WTC11 (cell line): ENCODE measurements around the gene CLP1. TPM values are rescaled to one million over a fixed set of nuclear protein-coding genes. Genes with fewer than 3 reads are reported as not detected.

Source experiments
- ATAC-seq: fragments of 200-7000 bp; cut with Tn5 transposase; 2 replicates; pipeline ENCODE4 v1.10.0; 2021; ENCODE audit warnings: mild to moderate bottlenecking, moderate library complexity
- CTCF ChIA-PET: fragments of 300-600 bp; sonication (Branson Sonifier 250); formaldehyde crosslinking; loops from one replicate; lab custom pipeline; 2021; ENCODE audit warnings: antibody characterized with exemption; lab: Charles Lee
- POLR2A ChIA-PET: fragments of 350-600 bp; sonication (Branson Sonifier 250); formaldehyde crosslinking; loops from one replicate; lab custom pipeline; 2021; ENCODE audit warnings: antibody characterized with exemption; lab: Charles Lee
- DNase-seq: peaks from one replicate; pipeline ENCODE4 v3.0.0; 2021; ENCODE audit warnings: low spot score
- H3K27ac Mint-ChIP-seq: 2 replicates; pipeline ENCODE4 v1.8.0; 2021; ENCODE audit warnings: mixed read lengths
- H3K27me3 Mint-ChIP-seq: 2 replicates; pipeline ENCODE4 v1.8.0; 2021; ENCODE audit warnings: low read depth, mild to moderate bottlenecking, moderate library complexity, mixed read lengths
- H3K36me3 Mint-ChIP-seq: 2 replicates; pipeline ENCODE4 v1.8.0; 2021; ENCODE audit warnings: mixed read lengths
- H3K4me1 Mint-ChIP-seq: 2 replicates; pipeline ENCODE4 v1.8.0; 2022; ENCODE audit warnings: mixed read lengths
- H3K4me3 Mint-ChIP-seq: 2 replicates; pipeline ENCODE4 v1.8.0; 2021; ENCODE audit warnings: mild to moderate bottlenecking, moderate library complexity, mixed read lengths
- H3K9me3 Mint-ChIP-seq: 2 replicates; pipeline ENCODE4 v1.8.0; 2021; ENCODE audit warnings: mixed read lengths
- CBFB ChIP-seq: sonication (generic); formaldehyde crosslinking; IDR thresholded peaks from 2 replicates; pipeline ENCODE4 v1.8.1; 2022; ENCODE audit warnings: mild to moderate bottlenecking, low read depth, missing genetic modification reagents
- ELF4 ChIP-seq: sonication (generic); formaldehyde crosslinking; IDR thresholded peaks from 2 replicates; pipeline ENCODE4 v1.8.1; 2022; ENCODE audit warnings: low read depth, mild to moderate bottlenecking, moderate library complexity, missing genetic modification reagents
- EMX1 ChIP-seq: fragments of 250-450 bp; sonication (Bioruptor Pico); IDR thresholded peaks from 2 replicates; pipeline ENCODE4 v1.8.0; 2021; ENCODE audit warnings: mild to moderate bottlenecking
- FOXJ3 ChIP-seq: sonication (generic); formaldehyde crosslinking; IDR thresholded peaks from 2 replicates; pipeline ENCODE4 v1.9.0; 2021; ENCODE audit warnings: missing genetic modification reagents, mild to moderate bottlenecking, borderline replicate concordance
- GABPB1 ChIP-seq: sonication (generic); formaldehyde crosslinking; IDR thresholded peaks from 2 replicates; pipeline ENCODE4 v1.8.1; 2023; ENCODE audit warnings: mild to moderate bottlenecking, missing genetic modification reagents
- KAT7 ChIP-seq: sonication (generic); formaldehyde crosslinking; IDR thresholded peaks from 2 replicates; pipeline ENCODE4 v1.8.1; 2023; ENCODE audit warnings: missing genetic modification reagents, mild to moderate bottlenecking, borderline replicate concordance
- MXD4 ChIP-seq: fragments of 250-450 bp; sonication (Bioruptor Pico); IDR thresholded peaks from 2 replicates; pipeline ENCODE4 v1.8.0; 2021; ENCODE audit warnings: mild to moderate bottlenecking, moderate library complexity, borderline replicate concordance
- NFE2L1 ChIP-seq: sonication (generic); formaldehyde crosslinking; IDR thresholded peaks from 2 replicates; pipeline ENCODE4 v1.8.1; 2023; ENCODE audit warnings: missing genetic modification reagents
- NR1H2 ChIP-seq: sonication (generic); formaldehyde crosslinking; IDR thresholded peaks from 2 replicates; pipeline ENCODE4 v1.9.0; 2021; ENCODE audit warnings: mild to moderate bottlenecking, moderate library complexity, missing genetic modification reagents
- OVOL2 ChIP-seq: fragments of 250-450 bp; sonication (Bioruptor Pico); IDR thresholded peaks from 2 replicates; pipeline ENCODE4 v1.9.0; 2021; ENCODE audit warnings: mild to moderate bottlenecking, borderline replicate concordance
- SMAD4 ChIP-seq: sonication (generic); formaldehyde crosslinking; IDR thresholded peaks from 2 replicates; pipeline ENCODE4 v1.8.0; 2022; ENCODE audit warnings: mild to moderate bottlenecking, missing genetic modification reagents
- ZNF121 ChIP-seq: sonication (generic); formaldehyde crosslinking; IDR thresholded peaks from 2 replicates; pipeline ENCODE4 v1.8.0; 2023; ENCODE audit warnings: missing genetic modification reagents
- ZNF317 ChIP-seq: sonication (generic); formaldehyde crosslinking; IDR thresholded peaks from 2 replicates; pipeline ENCODE4 v1.8.1; 2023; ENCODE audit warnings: low read depth, mild to moderate bottlenecking, moderate library complexity, missing genetic modification reagents, borderline replicate concordance
- ZNF396 ChIP-seq: fragments of 250-450 bp; sonication (Bioruptor Pico); IDR thresholded peaks from 2 replicates; pipeline ENCODE4 v1.8.0; 2021; ENCODE audit warnings: mild to moderate bottlenecking, moderate library complexity, borderline replicate concordance
- ZNF423 ChIP-seq: fragments of 250-450 bp; sonication (Bioruptor Pico); IDR thresholded peaks from 2 replicates; pipeline ENCODE4 v2.1.2; 2022; ENCODE audit warnings: mild to moderate bottlenecking, moderate library complexity
- total RNA-seq: library from RNA; stranded (reverse); gene quantifications from 3 replicates; pipeline ENCODE4 v1.2.3, GENCODE V29; 2021
- TF ChIP-seq, protein P1 (sequence below): sonication (generic); formaldehyde crosslinking; IDR thresholded peaks from 2 replicates; pipeline ENCODE4 v1.8.0; 2022; ENCODE audit warnings: mild to moderate bottlenecking, missing genetic modification reagents
- TF ChIP-seq, protein P2 (sequence below): fragments of 250-450 bp; sonication (Bioruptor Pico); IDR thresholded peaks from 2 replicates; pipeline ENCODE4 v1.9.0; 2021; ENCODE audit warnings: moderate library complexity, mild to moderate bottlenecking, inconsistent platforms, borderline replicate concordance
- TF ChIP-seq, protein P3 (sequence below): sonication (generic); formaldehyde crosslinking; IDR thresholded peaks from 2 replicates; pipeline ENCODE4 v1.8.1; 2023; ENCODE audit warnings: mild to moderate bottlenecking, moderate library complexity, missing genetic modification reagents
- TF ChIP-seq, protein P4 (sequence below): fragments of 250-450 bp; sonication (Bioruptor Pico); IDR thresholded peaks from 2 replicates; pipeline ENCODE4 v2.1.2; 2022; ENCODE audit warnings: mild to moderate bottlenecking, moderate library complexity
- TF ChIP-seq, protein P5 (sequence below): sonication (generic); formaldehyde crosslinking; IDR thresholded peaks from 2 replicates; pipeline ENCODE4 v1.8.1; 2022; ENCODE audit warnings: mild to moderate bottlenecking, moderate library complexity, missing genetic modification reagents
- TF ChIP-seq, protein P6 (sequence below): sonication (generic); formaldehyde crosslinking; IDR thresholded peaks from 2 replicates; pipeline ENCODE4 v1.8.0; 2022; ENCODE audit warnings: mild to moderate bottlenecking, missing genetic modification reagents
- TF ChIP-seq, protein P7 (sequence below): sonication (generic); formaldehyde crosslinking; IDR thresholded peaks from 2 replicates; pipeline ENCODE4 v1.8.1; 2022; ENCODE audit warnings: missing genetic modification reagents, borderline replicate concordance

Gene CLP1
- total RNA-seq, 1 experiment from 2014 or later, result 26.3 TPM

DNA sequence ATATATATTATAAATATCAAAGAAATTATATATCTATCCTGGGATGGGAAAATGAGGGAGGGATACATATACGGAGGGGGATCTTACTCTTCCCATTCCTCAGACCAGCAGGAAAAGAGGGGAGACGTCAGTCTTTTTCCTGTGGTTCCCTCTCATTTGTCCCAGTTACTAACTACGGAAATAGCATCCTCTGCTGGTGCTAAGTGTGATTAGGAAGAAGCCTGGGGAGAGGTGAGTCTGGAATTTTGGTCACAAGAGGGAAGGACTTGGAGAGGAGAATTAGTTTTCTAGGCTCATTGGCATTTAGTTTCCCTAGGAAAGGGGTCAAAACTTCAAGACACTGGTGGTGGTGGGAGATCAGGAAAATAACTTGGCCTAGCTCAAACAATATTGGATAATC lies 42.9 kb downstream of the CLP1 start:
- TF ChIP-seq, protein P1, sequence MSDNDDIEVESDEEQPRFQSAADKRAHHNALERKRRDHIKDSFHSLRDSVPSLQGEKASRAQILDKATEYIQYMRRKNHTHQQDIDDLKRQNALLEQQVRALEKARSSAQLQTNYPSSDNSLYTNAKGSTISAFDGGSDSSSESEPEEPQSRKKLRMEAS (CRISPR knock-in tag), result no peak
- TF ChIP-seq NFE2L1 (CRISPR knock-in tag), result no peak
- TF ChIP-seq SMAD4 (CRISPR knock-in tag), result no peak
- TF ChIP-seq, protein P2, sequence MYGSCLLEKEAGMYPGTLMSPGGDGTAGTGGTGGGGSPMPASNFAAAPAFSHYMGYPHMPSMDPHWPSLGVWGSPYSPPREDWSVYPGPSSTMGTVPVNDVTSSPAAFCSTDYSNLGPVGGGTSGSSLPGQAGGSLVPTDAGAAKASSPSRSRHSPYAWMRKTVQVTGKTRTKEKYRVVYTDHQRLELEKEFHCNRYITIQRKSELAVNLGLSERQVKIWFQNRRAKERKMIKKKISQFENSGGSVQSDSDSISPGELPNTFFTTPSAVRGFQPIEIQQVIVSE (CRISPR knock-in tag), result no peak
- TF ChIP-seq, protein P3, sequence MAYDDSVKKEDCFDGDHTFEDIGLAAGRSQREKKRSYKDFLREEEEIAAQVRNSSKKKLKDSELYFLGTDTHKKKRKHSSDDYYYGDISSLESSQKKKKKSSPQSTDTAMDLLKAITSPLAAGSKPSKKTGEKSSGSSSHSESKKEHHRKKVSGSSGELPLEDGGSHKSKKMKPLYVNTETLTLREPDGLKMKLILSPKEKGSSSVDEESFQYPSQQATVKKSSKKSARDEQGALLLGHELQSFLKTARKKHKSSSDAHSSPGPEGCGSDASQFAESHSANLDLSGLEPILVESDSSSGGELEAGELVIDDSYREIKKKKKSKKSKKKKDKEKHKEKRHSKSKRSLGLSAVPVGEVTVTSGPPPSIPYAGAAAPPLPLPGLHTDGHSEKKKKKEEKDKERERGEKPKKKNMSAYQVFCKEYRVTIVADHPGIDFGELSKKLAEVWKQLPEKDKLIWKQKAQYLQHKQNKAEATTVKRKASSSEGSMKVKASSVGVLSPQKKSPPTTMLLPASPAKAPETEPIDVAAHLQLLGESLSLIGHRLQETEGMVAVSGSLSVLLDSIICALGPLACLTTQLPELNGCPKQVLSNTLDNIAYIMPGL (CRISPR knock-in tag), result no peak
- no peak for TF ChIP-seq ZNF121 (CRISPR knock-in tag)
- TF ChIP-seq KAT7 (CRISPR knock-in tag), result no peak
- TF ChIP-seq, protein P4, sequence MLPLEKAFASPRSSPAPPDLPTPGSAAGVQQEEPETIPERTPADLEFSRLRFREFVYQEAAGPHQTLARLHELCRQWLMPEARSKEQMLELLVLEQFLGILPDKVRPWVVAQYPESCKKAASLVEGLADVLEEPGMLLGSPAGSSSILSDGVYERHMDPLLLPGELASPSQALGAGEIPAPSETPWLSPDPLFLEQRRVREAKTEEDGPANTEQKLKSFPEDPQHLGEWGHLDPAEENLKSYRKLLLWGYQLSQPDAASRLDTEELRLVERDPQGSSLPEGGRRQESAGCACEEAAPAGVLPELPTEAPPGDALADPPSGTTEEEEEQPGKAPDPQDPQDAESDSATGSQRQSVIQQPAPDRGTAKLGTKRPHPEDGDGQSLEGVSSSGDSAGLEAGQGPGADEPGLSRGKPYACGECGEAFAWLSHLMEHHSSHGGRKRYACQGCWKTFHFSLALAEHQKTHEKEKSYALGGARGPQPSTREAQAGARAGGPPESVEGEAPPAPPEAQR, result no peak
- no peak for TF ChIP-seq CBFB
- no peak for TF ChIP-seq EMX1 (CRISPR knock-in tag)
- TF ChIP-seq, protein P5, sequence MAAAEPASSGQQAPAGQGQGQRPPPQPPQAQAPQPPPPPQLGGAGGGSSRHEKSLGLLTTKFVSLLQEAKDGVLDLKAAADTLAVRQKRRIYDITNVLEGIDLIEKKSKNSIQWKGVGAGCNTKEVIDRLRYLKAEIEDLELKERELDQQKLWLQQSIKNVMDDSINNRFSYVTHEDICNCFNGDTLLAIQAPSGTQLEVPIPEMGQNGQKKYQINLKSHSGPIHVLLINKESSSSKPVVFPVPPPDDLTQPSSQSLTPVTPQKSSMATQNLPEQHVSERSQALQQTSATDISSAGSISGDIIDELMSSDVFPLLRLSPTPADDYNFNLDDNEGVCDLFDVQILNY (CRISPR knock-in tag), result no peak
- no peak for TF ChIP-seq ZNF396
- no peak for TF ChIP-seq ZNF423 (CRISPR knock-in tag)
- TF ChIP-seq OVOL2 (CRISPR knock-in tag), result no peak
- no peak for TF ChIP-seq NR1H2 (CRISPR knock-in tag)
- no peak for TF ChIP-seq ZNF317 (CRISPR knock-in tag)
- TF ChIP-seq ELF4, result no peak
- no peak for TF ChIP-seq MXD4
- Mint-ChIP-seq H3K36me3 (peaks cover 64% of the 10 kb centered on the region), H3K4me3 (no peak overlapping the region), H3K27me3 (no peaks in the 10 kb centered on the region), H3K4me1 (no peaks in the 10 kb centered on the region), H3K9me3 (no peaks in the 10 kb centered on the region), H3K27ac (no peak overlapping the region; the same call in 1 of the 2 replicates)
- DNase-seq (no peak), ATAC-seq (no peak; the same call in 1 of the 2 replicates)
- ChIA-PET CTCF (no interaction called here), POLR2A (no interaction called here)

DNA sequence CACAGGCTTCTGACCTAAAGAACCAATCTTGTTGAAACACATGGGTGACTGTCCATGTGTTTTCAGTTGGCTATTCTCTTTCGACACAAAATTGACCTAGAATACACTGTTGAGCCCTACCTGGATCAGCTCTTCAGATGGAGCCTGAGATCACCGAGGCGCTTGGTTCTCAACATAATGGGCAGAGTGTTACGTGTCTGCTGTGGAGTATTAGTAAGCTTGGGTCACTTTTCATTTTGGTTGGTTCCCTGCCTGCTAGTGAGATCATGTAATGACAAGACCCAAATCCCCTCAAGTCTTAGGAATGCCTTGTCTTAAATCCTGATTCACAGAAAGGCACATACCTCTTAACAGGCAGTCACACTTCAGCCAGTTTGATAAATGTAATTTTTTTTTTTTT lies 45.8 kb downstream of the CLP1 start:
- Mint-ChIP-seq H3K4me3 (no peak overlapping the region), H3K27me3 (no peaks in the 10 kb centered on the region), H3K9me3 (no peaks in the 10 kb centered on the region), H3K36me3 (peaks cover 48% of the 10 kb centered on the region), H3K4me1 (no peaks in the 10 kb centered on the region), H3K27ac (no peak overlapping the region)
- POLR2A ChIA-PET, result interaction anchor here (2.4 kb wide), 1 partner anchor 8 kb away, joined by 8 read pairs; the partner anchor contains the start of genes MED19 and TMX2
- ATAC-seq (no peak), DNase-seq (no peak)
- CTCF ChIA-PET, result interaction anchor here (1.8 kb wide), 1 partner anchor 97 kb away, joined by 4 read pairs; no protein-coding TSS in a partner anchor
- TF ChIP-seq FOXJ3 (CRISPR knock-in tag) (no peak), GABPB1 (CRISPR knock-in tag) (no peak)
- TF ChIP-seq, protein P6, sequence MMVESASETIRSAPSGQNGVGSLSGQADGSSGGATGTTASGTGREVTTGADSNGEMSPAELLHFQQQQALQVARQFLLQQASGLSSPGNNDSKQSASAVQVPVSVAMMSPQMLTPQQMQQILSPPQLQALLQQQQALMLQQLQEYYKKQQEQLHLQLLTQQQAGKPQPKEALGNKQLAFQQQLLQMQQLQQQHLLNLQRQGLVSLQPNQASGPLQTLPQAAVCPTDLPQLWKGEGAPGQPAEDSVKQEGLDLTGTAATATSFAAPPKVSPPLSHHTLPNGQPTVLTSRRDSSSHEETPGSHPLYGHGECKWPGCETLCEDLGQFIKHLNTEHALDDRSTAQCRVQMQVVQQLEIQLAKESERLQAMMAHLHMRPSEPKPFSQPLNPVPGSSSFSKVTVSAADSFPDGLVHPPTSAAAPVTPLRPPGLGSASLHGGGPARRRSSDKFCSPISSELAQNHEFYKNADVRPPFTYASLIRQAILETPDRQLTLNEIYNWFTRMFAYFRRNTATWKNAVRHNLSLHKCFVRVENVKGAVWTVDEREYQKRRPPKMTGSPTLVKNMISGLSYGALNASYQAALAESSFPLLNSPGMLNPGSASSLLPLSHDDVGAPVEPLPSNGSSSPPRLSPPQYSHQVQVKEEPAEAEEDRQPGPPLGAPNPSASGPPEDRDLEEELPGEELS (CRISPR knock-in tag), result no peak
- TF ChIP-seq, protein P7, sequence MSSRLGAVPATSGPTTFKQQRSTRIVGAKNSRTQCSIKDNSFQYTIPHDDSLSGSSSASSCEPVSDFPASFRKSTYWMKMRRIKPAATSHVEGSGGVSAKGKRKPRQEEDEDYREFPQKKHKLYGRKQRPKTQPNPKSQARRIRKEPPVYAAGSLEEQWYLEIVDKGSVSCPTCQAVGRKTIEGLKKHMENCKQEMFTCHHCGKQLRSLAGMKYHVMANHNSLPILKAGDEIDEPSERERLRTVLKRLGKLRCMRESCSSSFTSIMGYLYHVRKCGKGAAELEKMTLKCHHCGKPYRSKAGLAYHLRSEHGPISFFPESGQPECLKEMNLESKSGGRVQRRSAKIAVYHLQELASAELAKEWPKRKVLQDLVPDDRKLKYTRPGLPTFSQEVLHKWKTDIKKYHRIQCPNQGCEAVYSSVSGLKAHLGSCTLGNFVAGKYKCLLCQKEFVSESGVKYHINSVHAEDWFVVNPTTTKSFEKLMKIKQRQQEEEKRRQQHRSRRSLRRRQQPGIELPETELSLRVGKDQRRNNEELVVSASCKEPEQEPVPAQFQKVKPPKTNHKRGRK (CRISPR knock-in tag), result no peak
